ENCODE data around the gene NUDT1. TPM values are rescaled to one million over a fixed set of nuclear protein-coding genes. Genes with fewer than 3 reads are reported as not detected.

The NUDT1 gene
- total RNA-seq, 1 donor from 2014 or later: 14.2 TPM

- no peaks in the 10 kb centered on the region for H3K9me3 Mint-ChIP-seq (ENCODE audit: unreplicated experiment)
- peaks cover 3% of the 10 kb centered on the region for H3K27me3 Mint-ChIP-seq (ENCODE audit: unreplicated experiment)
- DNase-seq (ENCODE audit: low spot score): no peak
- H3K4me1 Mint-ChIP-seq (ENCODE audit: unreplicated experiment): peaks cover 2% of the 10 kb centered on the region
- no peak overlapping the region for H3K4me3 Mint-ChIP-seq (ENCODE audit: unreplicated experiment)
- H3K36me3 Mint-ChIP-seq (ENCODE audit: low read depth, unreplicated experiment): peaks cover 12% of the 10 kb centered on the region
- H3K27ac Mint-ChIP-seq (ENCODE audit: unreplicated experiment): no peak overlapping the region
- TF ChIP-seq, protein P1, sequence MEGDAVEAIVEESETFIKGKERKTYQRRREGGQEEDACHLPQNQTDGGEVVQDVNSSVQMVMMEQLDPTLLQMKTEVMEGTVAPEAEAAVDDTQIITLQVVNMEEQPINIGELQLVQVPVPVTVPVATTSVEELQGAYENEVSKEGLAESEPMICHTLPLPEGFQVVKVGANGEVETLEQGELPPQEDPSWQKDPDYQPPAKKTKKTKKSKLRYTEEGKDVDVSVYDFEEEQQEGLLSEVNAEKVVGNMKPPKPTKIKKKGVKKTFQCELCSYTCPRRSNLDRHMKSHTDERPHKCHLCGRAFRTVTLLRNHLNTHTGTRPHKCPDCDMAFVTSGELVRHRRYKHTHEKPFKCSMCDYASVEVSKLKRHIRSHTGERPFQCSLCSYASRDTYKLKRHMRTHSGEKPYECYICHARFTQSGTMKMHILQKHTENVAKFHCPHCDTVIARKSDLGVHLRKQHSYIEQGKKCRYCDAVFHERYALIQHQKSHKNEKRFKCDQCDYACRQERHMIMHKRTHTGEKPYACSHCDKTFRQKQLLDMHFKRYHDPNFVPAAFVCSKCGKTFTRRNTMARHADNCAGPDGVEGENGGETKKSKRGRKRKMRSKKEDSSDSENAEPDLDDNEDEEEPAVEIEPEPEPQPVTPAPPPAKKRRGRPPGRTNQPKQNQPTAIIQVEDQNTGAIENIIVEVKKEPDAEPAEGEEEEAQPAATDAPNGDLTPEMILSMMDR (IDR thresholded peaks at IDR 0.05; ENCODE audit: unreplicated experiment): no peak
These were observed 32.6 kb downstream of the NUDT1 start for GRCh38 chr7:2274666-2275065.

GRCh38 chr7:2275101-2275500 is 33.1 kb downstream of the NUDT1 start:
- no peak for DNase-seq (ENCODE audit: low spot score)
- Mint-ChIP-seq H3K27ac (ENCODE audit: unreplicated experiment) (no peak overlapping the region), H3K4me3 (ENCODE audit: unreplicated experiment) (no peak overlapping the region), H3K36me3 (ENCODE audit: low read depth, unreplicated experiment) (peaks cover 14% of the 10 kb centered on the region), H3K4me1 (ENCODE audit: unreplicated experiment) (peaks cover 2% of the 10 kb centered on the region), H3K9me3 (ENCODE audit: unreplicated experiment) (no peaks in the 10 kb centered on the region), H3K27me3 (ENCODE audit: unreplicated experiment) (peaks cover 3% of the 10 kb centered on the region)
- TF ChIP-seq, protein P1 (IDR thresholded peaks at IDR 0.05; ENCODE audit: unreplicated experiment): no peak

- Mint-ChIP-seq H3K36me3 (ENCODE audit: low read depth, unreplicated experiment) (peaks cover 14% of the 10 kb centered on the region), H3K27me3 (ENCODE audit: unreplicated experiment) (peaks cover 2% of the 10 kb centered on the region), H3K9me3 (ENCODE audit: unreplicated experiment) (no peaks in the 10 kb centered on the region), H3K27ac (ENCODE audit: unreplicated experiment) (no peak overlapping the region), H3K4me3 (ENCODE audit: unreplicated experiment) (no peak overlapping the region), H3K4me1 (ENCODE audit: unreplicated experiment) (peaks cover 2% of the 10 kb centered on the region)
- TF ChIP-seq, protein P1 (IDR thresholded peaks at IDR 0.05; ENCODE audit: unreplicated experiment): no peak
- DNase-seq (ENCODE audit: low spot score): no peak
These were observed 34.1 kb downstream of the NUDT1 start for GRCh38 chr7:2276107-2276506.

DNA sequence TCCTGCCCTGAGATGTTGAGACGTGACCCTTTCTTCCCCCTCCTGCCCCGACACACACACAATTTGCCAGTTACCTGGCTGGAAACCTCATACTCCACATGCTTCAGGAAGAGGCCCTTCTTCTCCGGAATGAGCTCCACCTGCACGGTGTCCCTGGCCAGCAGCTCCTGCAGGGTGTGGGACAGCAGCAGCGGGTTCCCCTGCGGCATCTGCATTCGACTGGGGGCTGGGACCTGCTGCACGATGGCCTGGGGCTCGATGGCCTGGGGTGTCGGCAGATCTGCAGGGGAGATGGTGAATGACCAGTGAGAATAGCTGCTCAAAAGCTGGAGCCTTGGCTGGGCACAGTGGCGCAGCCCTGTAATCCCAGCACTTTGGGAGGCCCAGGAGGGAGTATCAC is 36.0 kb downstream of the NUDT1 start:
- Mint-ChIP-seq H3K36me3 (ENCODE audit: low read depth, unreplicated experiment) (peaks cover 10% of the 10 kb centered on the region), H3K4me3 (ENCODE audit: unreplicated experiment) (no peak overlapping the region), H3K27ac (ENCODE audit: unreplicated experiment) (no peak overlapping the region), H3K27me3 (ENCODE audit: unreplicated experiment) (peaks cover 5% of the 10 kb centered on the region), H3K4me1 (ENCODE audit: unreplicated experiment) (peaks cover 2% of the 10 kb centered on the region), H3K9me3 (ENCODE audit: unreplicated experiment) (no peaks in the 10 kb centered on the region)
- no peak for DNase-seq (ENCODE audit: low spot score)
- TF ChIP-seq, protein P1 (IDR thresholded peaks at IDR 0.05; ENCODE audit: unreplicated experiment): no peak

GRCh38 chr7:2279896-2280295 is 37.9 kb downstream of the NUDT1 start:
- Mint-ChIP-seq H3K27me3 (ENCODE audit: unreplicated experiment) (peaks cover 5% of the 10 kb centered on the region), H3K27ac (ENCODE audit: unreplicated experiment) (no peak overlapping the region), H3K36me3 (ENCODE audit: low read depth, unreplicated experiment) (peaks cover 7% of the 10 kb centered on the region), H3K4me3 (ENCODE audit: unreplicated experiment) (no peak overlapping the region), H3K4me1 (ENCODE audit: unreplicated experiment) (peaks cover 2% of the 10 kb centered on the region), H3K9me3 (ENCODE audit: unreplicated experiment) (no peaks in the 10 kb centered on the region)
- DNase-seq (ENCODE audit: low spot score): no peak
- TF ChIP-seq, protein P1 (IDR thresholded peaks at IDR 0.05; ENCODE audit: unreplicated experiment): no peak
